NCI-H510A treated with DMSO at 0.1 percent for 48 hours (cell line): Measurements from ENCODE around the gene SPPL3.
"Not testable (repeated sequence)": the region's sequence is repeated elsewhere in the genome, so short reads cannot be mapped to it uniquely, and the experiment has no call there.

Source experiments
- DNase-seq: peaks from one replicate; lab custom pipeline; 2025; lab: John Stamatoyannopoulos, UW

The SPPL3 gene

GRCh38 chr12:120904197-120904773 is at the start of gene SPPL3:
TSS of gene SPPL3 (minus strand) at chr12:120904358. CDS start at chr12:120903867, 491 bp downstream.
- DNase-seq, result peak; percentile 86

- DNase-seq, result no peak
Measured at GRCh38 chr12:120950807-120951206, 46.6 kb upstream of the SPPL3 start.

- DNase-seq, result not testable (repeated sequence)
Measured at GRCh38 chr12:120950260-120950799, 46.2 kb upstream of the SPPL3 start.

GRCh38 chr12:120945516-120945915 is 41.4 kb upstream of the SPPL3 start:
- not testable (repeated sequence) for DNase-seq

- peak; percentile 24 for DNase-seq
Measured at GRCh38 chr12:120944645-120945217, 40.6 kb upstream of the SPPL3 start.

- no peak for DNase-seq
Measured at GRCh38 chr12:120943482-120943881, 39.3 kb upstream of the SPPL3 start.

GRCh38 chr12:120941846-120942405 is 37.8 kb upstream of the SPPL3 start:
- DNase-seq, result no peak

- no peak for DNase-seq
Measured at GRCh38 chr12:120941412-120941811, 37.3 kb upstream of the SPPL3 start.

GRCh38 chr12:120940799-120941198 is 36.6 kb upstream of the SPPL3 start:
- no peak for DNase-seq

- no peak for DNase-seq
Measured at GRCh38 chr12:120940006-120940405, 35.8 kb upstream of the SPPL3 start.

GRCh38 chr12:120939523-120939922 is 35.4 kb upstream of the SPPL3 start:
- DNase-seq, result no peak

GRCh38 chr12:120938496-120938895 is 34.3 kb upstream of the SPPL3 start:
- DNase-seq, result no peak

GRCh38 chr12:120936197-120936596 is 32.0 kb upstream of the SPPL3 start:
- DNase-seq, result no peak

GRCh38 chr12:120933786-120934185 is 29.6 kb upstream of the SPPL3 start:
- DNase-seq, result no peak

GRCh38 chr12:120932956-120933526 is 28.9 kb upstream of the SPPL3 start:
- no peak for DNase-seq

GRCh38 chr12:120932058-120932457 is 27.9 kb upstream of the SPPL3 start:
- DNase-seq, result no peak

- no peak for DNase-seq
Measured at GRCh38 chr12:120930032-120930431, 25.9 kb upstream of the SPPL3 start.

GRCh38 chr12:120928864-120929652 is 24.9 kb upstream of the SPPL3 start:
- peak; percentile 85 for DNase-seq

- DNase-seq, result peak; percentile 57
Measured at GRCh38 chr12:120925740-120926563, 21.8 kb upstream of the SPPL3 start.

GRCh38 chr12:120922279-120922678 is 18.1 kb upstream of the SPPL3 start:
- no peak for DNase-seq

GRCh38 chr12:120921637-120922036 is 17.5 kb upstream of the SPPL3 start:
- DNase-seq, result no peak
